Right cardiac atrium (tissue), 5 donors: ENCODE data around the gene FUT7. TPM values are rescaled to one million over a fixed set of nuclear protein-coding genes. Genes with fewer than 3 reads are reported as not detected.
"Not testable (repeated sequence)": the region's sequence is repeated elsewhere in the genome, so short reads cannot be mapped to it uniquely, and the experiment has no call there.

Experiments used
- ATAC-seq, 2 donors: fragments of 200-7000 bp; cut with Tn5 transposase; one replicate each; pipeline versions ENCODE4 v1.8.0 to v1.9.1; 2020; ENCODE audit warnings: moderate library complexity in 2 of 2, mild to moderate bottlenecking in 1 of 2
- DNase-seq, 3 donors: peaks; one replicate each; pipeline ENCODE4 v3.0.0-alpha.2; 2020
- H3K27ac ChIP-seq: one replicate; pipeline ENCODE4 v1.5.1; 2013; ENCODE audit warnings: mild to moderate bottlenecking, low read length, control low read depth, moderate library complexity
- H3K27me3 ChIP-seq: one replicate; pipeline ENCODE4 v1.6.1; 2013; ENCODE audit not compliant: control insufficient read depth, insufficient read depth
- H3K4me1 ChIP-seq: one replicate; pipeline ENCODE4 v1.6.1; 2013; ENCODE audit warnings: low read length; ENCODE audit not compliant: control insufficient read depth, insufficient read depth
- H3K4me3 ChIP-seq: one replicate; pipeline ENCODE4 v1.5.1; 2013; ENCODE audit warnings: low read length, control low read depth
- H3K9me3 ChIP-seq: one replicate; pipeline ENCODE4 v1.6.1; 2013; ENCODE audit warnings: low read length; ENCODE audit not compliant: control insufficient read depth
- WGBS: extraction: QIAGEN DNeasy Blood & Tissue Kit; methylation state at CpG from one replicate; pipeline ENCODE4 v1.1.7; 2013; 5-methylcytosine and 5-hydroxymethylcytosine counted together
- intact Hi-C, 4 donors: fragments of 100-400 bp; cut with DNase I; formaldehyde crosslinking; loops; one replicate each; pipeline versions ENCODE4 v1.11.0 to v1.14.0; 2022 to 2023
- polyA plus RNA-seq: library from polyadenylated mRNA; stranded (reverse); fragments of 200-250 nt; gene quantifications from one replicate; pipeline ENCODE4 v1.2.3, GENCODE V29; 2013
- total RNA-seq, 4 donors: library from RNA; stranded (reverse); fragmentation: NEBNext Ultra II Directional; extraction: Animal tissue kit (Norgen Biotek cat#: 25700); gene quantifications; one replicate each; pipeline ENCODE4 v1.2.1, GENCODE V29; 2021
- donor health status: healthy with polysubstance abuse.
- donor health status: DM: no; HTN: yes; CAD: no.
- donor health status: DM: no; HTN: no; CAD: no.
- donor health status: DM: no; HTN: yes; CAD: no; lungs with severe emphysema.
- donor health status: DM: yes; HTN: yes; CAD: no.

Gene FUT7
- total and polyA plus RNA-seq, 5 donors = 0.07 to 0.24 (median 0.14) TPM; not detected in 1

- WGBS = 78% methylated on average over 30 of the region's 30 CpGs
- no peaks in the 10 kb centered on the region for H3K4me1 ChIP-seq
- no peaks in the 10 kb centered on the region for H3K9me3 ChIP-seq
- intact Hi-C loops = no loop called here
- no peak for ATAC-seq
- DNase-seq = peak in 1 of 3 donors; percentile 71
- H3K27ac ChIP-seq = no peak overlapping the region
- no peaks in the 10 kb centered on the region for H3K27me3 ChIP-seq
- H3K4me3 ChIP-seq = no peak overlapping the region
Measured at GRCh38 chr9:137007108-137007815, 24.6 kb downstream of the FUT7 start.

DNA sequence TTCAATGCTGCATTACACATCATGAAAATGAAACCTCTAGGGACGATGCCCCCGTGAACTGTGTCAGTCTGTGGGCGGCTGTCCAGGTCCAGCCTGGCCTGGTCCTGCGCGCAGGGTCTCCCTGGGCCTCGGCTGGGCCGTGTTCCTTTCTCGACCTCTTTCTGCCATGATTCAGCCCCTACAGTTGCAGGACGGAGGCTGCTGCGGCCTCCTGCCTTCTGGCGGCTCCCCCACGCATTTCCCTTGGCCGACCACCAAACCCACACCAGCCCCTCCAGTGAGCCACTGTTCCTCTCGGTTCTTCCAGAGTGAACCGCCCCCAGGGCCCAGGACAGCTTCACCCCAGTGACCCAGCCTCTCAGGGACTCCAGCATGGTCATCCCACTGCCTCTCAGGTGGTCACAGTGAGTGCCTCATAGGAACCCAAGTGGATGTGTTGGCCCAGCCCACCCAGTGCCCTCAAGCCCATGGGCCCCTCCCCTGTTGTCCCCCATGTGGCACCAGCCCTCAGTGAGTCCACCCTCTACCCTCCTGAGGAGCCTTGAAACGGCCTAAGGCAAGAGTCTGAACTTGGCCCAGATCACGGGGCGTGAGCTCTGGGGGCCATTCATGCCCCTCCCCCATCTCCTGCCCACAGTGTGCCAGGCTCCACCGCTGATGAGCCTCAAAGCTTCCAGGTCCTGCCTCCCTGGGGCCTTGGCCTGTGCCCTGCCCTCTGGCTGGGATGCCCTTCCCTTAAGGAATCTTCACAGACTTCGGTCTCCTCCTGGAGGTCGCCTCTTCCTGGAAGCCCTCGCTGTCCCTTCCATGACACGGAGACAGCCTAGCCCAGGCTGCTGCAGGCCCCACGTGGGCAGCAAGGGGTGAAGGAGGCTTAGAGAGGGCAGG lies 25.5 kb downstream of the FUT7 start:
- Histone ChIP-seq H3K9me3 (no peaks in the 10 kb centered on the region), H3K27ac (no peak overlapping the region), H3K4me1 (no peaks in the 10 kb centered on the region), H3K27me3 (no peaks in the 10 kb centered on the region), H3K4me3 (no peak overlapping the region)
- peak in 1 of 2 donors; percentile 17 for ATAC-seq
- WGBS = 59% methylated on average over 24 of the region's 24 CpGs
- intact Hi-C loops = no loop called here
- DNase-seq = peak in 1 of 3 donors; percentile 61

GRCh38 chr9:137004285-137004684 lies 27.6 kb downstream of the FUT7 start:
- ATAC-seq, intact Hi-C loops, H3K4me1 ChIP-seq, H3K9me3 ChIP-seq, H3K4me3 ChIP-seq, H3K27ac ChIP-seq, DNase-seq, H3K27me3 ChIP-seq: not testable (repeated sequence)
- 42% methylated on average over 17 of the region's 17 CpGs for WGBS

GRCh38 chr9:137002646-137003041 lies 29.2 kb downstream of the FUT7 start:
- no peaks in the 10 kb centered on the region for H3K27me3 ChIP-seq
- WGBS = 87% methylated on average over 10 of the region's 10 CpGs
- H3K9me3 ChIP-seq = no peaks in the 10 kb centered on the region
- H3K4me1 ChIP-seq = no peaks in the 10 kb centered on the region
- H3K4me3 ChIP-seq = no peak overlapping the region
- no peak overlapping the region for H3K27ac ChIP-seq
- no peak for DNase-seq
- intact Hi-C loops = no loop called here
- ATAC-seq = no peak

DNA sequence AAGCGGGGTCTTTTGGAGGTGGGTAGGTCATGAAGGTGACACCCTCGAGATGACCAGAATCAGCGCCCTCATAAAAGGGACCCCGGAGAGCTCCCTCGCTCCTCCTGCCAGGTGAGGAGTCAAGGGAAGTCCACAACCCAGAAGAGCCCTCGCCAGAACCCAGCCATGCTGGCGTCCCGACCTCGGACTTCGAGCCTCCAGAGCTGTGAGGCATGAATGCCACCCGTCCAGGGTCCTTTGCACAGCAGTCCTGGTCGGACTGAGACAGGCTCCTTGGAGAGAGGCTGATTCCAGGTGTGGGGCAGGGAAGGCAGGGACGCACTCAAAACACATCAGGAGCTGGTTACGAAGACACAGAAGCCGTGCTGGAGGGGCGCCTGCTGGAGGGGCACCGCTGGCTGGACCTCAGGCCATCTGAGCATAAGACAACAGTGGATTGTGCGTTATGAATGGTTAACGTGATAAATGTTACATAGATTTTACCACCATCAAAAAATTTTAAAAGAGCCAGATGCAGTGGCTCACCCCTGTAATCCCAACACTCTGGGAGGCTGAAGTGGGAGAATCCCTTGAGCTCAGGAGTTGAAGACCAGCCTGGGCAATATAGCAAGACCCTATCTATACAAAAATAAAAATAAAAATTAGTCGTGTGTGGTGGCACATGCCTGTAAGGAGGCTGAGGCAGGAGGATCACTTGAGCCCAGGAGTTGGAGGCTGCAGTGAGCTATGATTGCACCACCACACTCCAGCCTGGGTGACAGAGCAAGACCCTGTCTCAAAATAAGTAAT lies 29.8 kb downstream of the FUT7 start:
- intact Hi-C loops = no loop called here
- no peak for ATAC-seq
- 86% methylated on average over 20 of the region's 20 CpGs for WGBS
- no peak overlapping the region for H3K27ac ChIP-seq
- no peaks in the 10 kb centered on the region for H3K9me3 ChIP-seq
- no peaks in the 10 kb centered on the region for H3K27me3 ChIP-seq
- DNase-seq = no peak
- H3K4me3 ChIP-seq = no peak overlapping the region
- no peaks in the 10 kb centered on the region for H3K4me1 ChIP-seq

- no peak for ATAC-seq
- 71% methylated on average over 10 of the region's 10 CpGs for WGBS
- Histone ChIP-seq H3K27me3 (no peaks in the 10 kb centered on the region), H3K4me1 (no peaks in the 10 kb centered on the region), H3K27ac (no peak overlapping the region), H3K4me3 (no peak overlapping the region), H3K9me3 (no peaks in the 10 kb centered on the region)
- intact Hi-C loops = no loop called here
- no peak for DNase-seq
Measured at GRCh38 chr9:137000177-137000930, 31.5 kb downstream of the FUT7 start.

GRCh38 chr9:136997830-136998234 lies 34.1 kb downstream of the FUT7 start:
- H3K27me3 ChIP-seq = no peaks in the 10 kb centered on the region
- intact Hi-C loops = no loop called here
- H3K27ac ChIP-seq = no peak overlapping the region
- no peaks in the 10 kb centered on the region for H3K9me3 ChIP-seq
- ATAC-seq (no peak), DNase-seq (no peak)
- 51% methylated on average over 18 of the region's 18 CpGs for WGBS
- H3K4me3 ChIP-seq = no peak overlapping the region
- peaks cover 4% of the 10 kb centered on the region for H3K4me1 ChIP-seq

GRCh38 chr9:136997371-136997770 lies 34.5 kb downstream of the FUT7 start:
- DNase-seq (no peak), ATAC-seq (no peak)
- Histone ChIP-seq H3K27me3 (no peaks in the 10 kb centered on the region), H3K27ac (no peak overlapping the region), H3K4me3 (no peak overlapping the region), H3K4me1 (peaks cover 4% of the 10 kb centered on the region), H3K9me3 (no peaks in the 10 kb centered on the region)
- 81% methylated on average over 10 of the region's 10 CpGs for WGBS
- intact Hi-C loops = no loop called here

DNA sequence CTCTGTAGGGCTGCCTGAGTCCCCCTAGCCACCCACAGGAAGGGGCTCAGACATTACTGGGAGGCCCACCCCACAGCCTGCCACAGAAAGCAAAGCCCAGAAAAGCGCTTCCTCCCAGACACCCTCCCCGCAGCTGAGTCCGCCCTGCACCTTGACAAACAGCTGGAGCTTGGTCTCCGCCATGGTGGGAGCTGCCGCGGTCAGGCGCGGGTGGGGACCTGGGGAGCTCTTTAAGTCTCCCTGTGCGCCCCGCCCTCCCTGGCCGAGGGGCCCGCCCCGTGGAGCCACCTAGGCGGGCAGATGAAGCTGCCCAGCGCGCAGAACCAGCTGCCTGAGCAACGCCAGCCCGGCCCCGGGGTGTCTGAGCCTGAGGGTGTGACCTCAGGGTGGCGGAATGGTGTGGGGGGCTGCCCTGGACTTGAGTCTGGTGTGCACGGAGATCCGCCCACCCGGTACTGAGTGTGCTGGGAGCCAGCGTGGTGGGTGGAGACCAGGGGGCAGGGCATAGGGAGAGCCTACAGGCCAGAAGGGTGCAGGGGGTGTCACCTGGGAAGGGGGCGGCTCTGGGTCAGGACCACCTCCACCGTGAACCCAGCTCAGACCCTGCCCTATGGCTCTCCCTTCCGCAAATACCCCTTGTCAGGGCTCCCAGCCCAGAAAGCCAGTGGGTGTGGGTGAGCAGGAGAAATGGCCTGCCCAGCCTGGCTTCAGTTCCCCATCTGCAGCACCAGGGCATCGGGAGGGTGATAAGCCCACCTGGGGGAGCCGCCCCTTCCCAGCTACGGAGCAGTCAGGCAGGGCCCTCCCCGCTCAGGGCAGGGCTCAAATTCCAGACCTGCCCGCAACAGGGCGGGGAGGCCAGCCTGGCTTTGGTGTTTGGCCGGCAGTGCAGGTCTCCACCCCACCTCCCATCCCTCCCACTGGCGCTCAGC lies 35.3 kb downstream of the FUT7 start, which contains the start of gene CLIC3:
Gene CLIC3, minus strand, starts transcription at position 208 of the 932 bp plus-strand sequence. Its CDS starts 25 bp downstream, at position 183.
- WGBS = 32% methylated on average over 35 of the region's 35 CpGs
- peak in 1 of 2 donors; percentile 6 for ATAC-seq
- intact Hi-C loops = no loop called here

More for the DNA sequence above, 35.3 kb downstream of the FUT7 start, which contains the start of gene CLIC3:
- Histone ChIP-seq H3K4me3 (no peak within 1 kb of the TSS), H3K27ac (peak within 1 kb of the TSS; percentile 12), H3K4me1 (peaks cover 4% of the 10 kb centered on the region), H3K27me3 (no peaks in the 10 kb centered on the region), H3K9me3 (no peaks in the 10 kb centered on the region)
- peak; percentile 56 to 81 (median 80) for DNase-seq
